Lower lobe of right lung (tissue), 2 donors: ENCODE data around the gene SMIM32. TPM values are rescaled to one million over a fixed set of nuclear protein-coding genes. Genes with fewer than 3 reads are reported as not detected.

Experiments used
- ATAC-seq, 2 donors: fragments of 200-7000 bp; cut with Tn5 transposase; one replicate each; pipeline ENCODE4 v1.9.1; 2020 to 2022; ENCODE audit warnings: mild to moderate bottlenecking in 2 of 2, moderate library complexity in 2 of 2
- DNase-seq: peaks from one replicate; pipeline ENCODE4 v3.0.0-alpha.2; 2020
- H3K27ac ChIP-seq: fragments of 200-600 bp; one replicate; pipeline ENCODE4 v1.8.0; 2022
- H3K27me3 ChIP-seq: fragments of 200-600 bp; one replicate; pipeline ENCODE4 v1.8.0; 2022; ENCODE audit warnings: low read depth
- H3K36me3 ChIP-seq: fragments of 200-600 bp; one replicate; pipeline ENCODE4 v1.8.0; 2022; ENCODE audit warnings: mild to moderate bottlenecking
- H3K4me1 ChIP-seq: fragments of 200-600 bp; one replicate; pipeline ENCODE4 v1.8.0; 2022
- H3K4me3 ChIP-seq: fragments of 200-600 bp; one replicate; pipeline ENCODE4 v1.8.0; 2022; ENCODE audit warnings: mild to moderate bottlenecking
- H3K9me3 ChIP-seq: fragments of 200-600 bp; one replicate; pipeline ENCODE4 v1.8.0; 2022
- intact Hi-C: fragments of 100-400 bp; cut with DNase I; formaldehyde crosslinking; loops from one replicate; pipeline ENCODE4 v1.11.0; 2022
- long read RNA-seq: library from polyadenylated mRNA; unstranded; transcript quantifications from one replicate; pipeline ENCODE4 v2.0.0, GENCODE V29; 2021
- total RNA-seq: library from RNA; stranded (reverse); fragmentation: NEBNext Ultra II Directional; extraction: Animal tissue kit (Norgen Biotek cat#: 25700); gene quantifications from one replicate; pipeline ENCODE4 v1.2.1, GENCODE V29; 2021
- TF ChIP-seq, protein P1 (sequence below): fragments of 200-600 bp; IDR thresholded peaks from one replicate; pipeline ENCODE4 v1.8.0; 2022; ENCODE audit warnings: antibody characterized with exemption, mild to moderate bottlenecking
- donor health status: DM: no; HTN: yes; CAD: no; lungs with severe emphysema.

SMIM32 gene
- total RNA-seq = not detected
- long read RNA-seq = 0 reads

DNA sequence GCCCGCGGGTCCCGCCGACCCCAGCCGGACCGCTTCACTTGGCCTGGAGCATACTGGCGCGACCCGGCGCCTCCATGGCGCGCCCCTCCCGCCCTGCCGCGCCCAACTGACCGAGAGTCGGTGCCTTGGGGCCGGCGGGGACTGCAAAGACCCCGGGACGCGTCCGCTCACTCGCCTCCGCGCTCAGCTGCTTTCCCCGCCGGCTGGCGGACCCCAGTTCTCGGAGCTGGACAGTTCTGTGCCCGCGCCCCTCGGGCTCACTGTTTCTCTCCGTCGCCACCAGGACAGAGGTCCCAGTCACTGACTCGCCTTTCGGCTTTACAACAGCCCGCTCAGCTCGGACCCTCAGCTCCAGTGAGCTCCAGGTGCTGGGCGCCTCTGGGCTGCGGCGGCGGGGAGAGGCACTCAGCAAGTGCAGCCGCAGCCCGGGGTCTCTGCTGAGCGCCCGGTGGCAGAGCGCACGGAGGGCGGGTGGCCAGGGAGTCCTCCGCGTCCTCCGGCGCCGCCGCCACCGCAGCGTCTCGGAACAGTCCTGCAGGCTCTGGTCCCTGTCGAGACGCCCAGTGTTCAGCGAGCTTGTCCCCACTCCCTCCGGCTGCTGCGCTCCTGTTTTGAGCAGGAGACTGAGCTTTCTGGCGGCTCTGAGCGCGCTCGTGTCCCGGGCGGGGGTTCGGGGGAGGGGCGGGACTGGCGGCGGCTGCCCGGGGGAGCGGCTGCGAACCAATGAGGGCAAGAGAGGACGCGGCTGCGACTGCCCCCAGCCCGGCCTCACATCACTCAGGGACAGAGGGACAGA, at the start of gene SMIM32:
Gene SMIM32 (minus strand): TSS at position 637 of the 796 bp plus-strand sequence. CDS start 638 bp downstream, outside the sequence.
- TF ChIP-seq, protein P1, sequence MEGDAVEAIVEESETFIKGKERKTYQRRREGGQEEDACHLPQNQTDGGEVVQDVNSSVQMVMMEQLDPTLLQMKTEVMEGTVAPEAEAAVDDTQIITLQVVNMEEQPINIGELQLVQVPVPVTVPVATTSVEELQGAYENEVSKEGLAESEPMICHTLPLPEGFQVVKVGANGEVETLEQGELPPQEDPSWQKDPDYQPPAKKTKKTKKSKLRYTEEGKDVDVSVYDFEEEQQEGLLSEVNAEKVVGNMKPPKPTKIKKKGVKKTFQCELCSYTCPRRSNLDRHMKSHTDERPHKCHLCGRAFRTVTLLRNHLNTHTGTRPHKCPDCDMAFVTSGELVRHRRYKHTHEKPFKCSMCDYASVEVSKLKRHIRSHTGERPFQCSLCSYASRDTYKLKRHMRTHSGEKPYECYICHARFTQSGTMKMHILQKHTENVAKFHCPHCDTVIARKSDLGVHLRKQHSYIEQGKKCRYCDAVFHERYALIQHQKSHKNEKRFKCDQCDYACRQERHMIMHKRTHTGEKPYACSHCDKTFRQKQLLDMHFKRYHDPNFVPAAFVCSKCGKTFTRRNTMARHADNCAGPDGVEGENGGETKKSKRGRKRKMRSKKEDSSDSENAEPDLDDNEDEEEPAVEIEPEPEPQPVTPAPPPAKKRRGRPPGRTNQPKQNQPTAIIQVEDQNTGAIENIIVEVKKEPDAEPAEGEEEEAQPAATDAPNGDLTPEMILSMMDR = no peak

DNA sequence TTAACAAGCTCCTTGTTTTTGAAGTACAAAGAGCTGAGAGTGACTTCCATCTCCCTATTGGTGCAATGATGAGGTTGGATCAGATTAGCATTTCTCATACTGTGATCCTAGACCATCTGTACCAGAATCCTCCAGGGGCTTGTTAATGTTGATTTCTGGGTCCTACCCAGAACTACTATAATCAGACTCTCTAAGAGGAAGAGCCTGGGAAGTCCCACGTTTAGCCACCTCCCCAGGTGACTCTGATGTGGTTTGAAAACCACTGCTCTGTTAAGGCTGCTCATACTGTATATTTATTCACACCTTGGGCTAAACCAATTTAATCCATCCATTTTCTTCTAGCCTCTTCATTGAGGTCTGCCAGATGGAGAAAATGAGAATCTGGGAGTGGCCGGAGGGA, 49.6 kb upstream of the SMIM32 start:
- Histone ChIP-seq H3K4me3 (no peak overlapping the region), H3K4me1 (no peaks in the 10 kb centered on the region), H3K27ac (no peak overlapping the region), H3K9me3 (no peaks in the 10 kb centered on the region), H3K27me3 (peaks cover 6% of the 10 kb centered on the region), H3K36me3 (no peaks in the 10 kb centered on the region)
- DNase-seq (no peak), ATAC-seq (no peak)
- TF ChIP-seq, protein P1 = no peak
- intact Hi-C loops = no loop called here

More for the DNA sequence above, at the start of gene SMIM32:
- Histone ChIP-seq H3K36me3 (no peaks in the 10 kb centered on the region), H3K27ac (no peak within 1 kb of the TSS), H3K4me1 (peaks cover 18% of the 10 kb centered on the region), H3K9me3 (no peaks in the 10 kb centered on the region), H3K27me3 (peaks cover 55% of the 10 kb centered on the region), H3K4me3 (peak within 1 kb of the TSS; percentile 38)
- intact Hi-C loops = no loop called here
- ATAC-seq = peak; percentile 18 to 43
- no peak for DNase-seq

DNA sequence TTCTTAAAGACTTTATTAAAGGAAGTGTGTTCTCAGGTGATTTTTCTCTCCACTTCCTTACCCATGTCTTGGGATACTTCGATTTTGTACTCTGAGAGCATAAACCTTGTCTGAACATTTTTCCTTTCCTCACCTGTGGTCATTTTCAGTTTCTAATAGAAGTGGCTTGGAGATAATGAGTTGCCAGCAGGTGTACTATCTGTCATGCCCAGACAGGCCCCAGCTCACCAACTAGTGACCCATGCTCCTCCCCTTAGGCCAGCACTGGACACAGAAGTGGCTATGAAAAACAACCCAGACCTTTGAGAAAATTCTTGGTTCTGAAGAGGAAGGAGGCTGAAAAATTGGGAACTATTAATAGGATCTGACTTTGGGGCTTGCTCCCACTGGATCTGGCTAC, 49.2 kb upstream of the SMIM32 start:
- Histone ChIP-seq H3K9me3 (no peaks in the 10 kb centered on the region), H3K27me3 (peaks cover 6% of the 10 kb centered on the region), H3K27ac (no peak overlapping the region), H3K4me1 (no peaks in the 10 kb centered on the region), H3K36me3 (no peaks in the 10 kb centered on the region), H3K4me3 (no peak overlapping the region)
- TF ChIP-seq, protein P1 = no peak
- DNase-seq (no peak), ATAC-seq (no peak)
- intact Hi-C loops = no loop called here

DNA sequence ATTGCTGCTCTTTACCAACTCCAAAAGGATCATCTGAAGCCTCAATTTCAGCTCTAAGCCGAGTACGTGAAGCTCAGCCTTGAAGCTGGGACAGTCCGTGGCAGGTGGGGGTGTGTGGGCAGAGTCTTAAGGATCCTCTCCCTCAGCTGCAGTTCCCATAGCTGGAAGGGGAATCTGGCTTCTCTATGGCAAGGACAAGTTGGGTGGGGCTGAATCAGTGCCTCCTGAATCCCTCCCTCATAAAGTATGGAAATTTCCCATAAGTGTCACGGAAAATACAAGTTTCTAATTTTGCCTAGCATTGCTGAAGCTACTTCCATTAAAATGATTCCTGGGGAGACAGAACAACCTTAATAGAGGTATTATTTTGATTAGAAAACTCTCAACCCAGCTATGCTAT, 47.9 kb upstream of the SMIM32 start:
- peaks cover 6% of the 10 kb centered on the region for H3K27me3 ChIP-seq
- no peaks in the 10 kb centered on the region for H3K9me3 ChIP-seq
- ATAC-seq (no peak), DNase-seq (no peak)
- TF ChIP-seq, protein P1 = no peak
- H3K36me3 ChIP-seq = no peaks in the 10 kb centered on the region
- intact Hi-C loops = no loop called here
- H3K4me3 ChIP-seq = no peak overlapping the region
- no peaks in the 10 kb centered on the region for H3K4me1 ChIP-seq
- no peak overlapping the region for H3K27ac ChIP-seq

DNA sequence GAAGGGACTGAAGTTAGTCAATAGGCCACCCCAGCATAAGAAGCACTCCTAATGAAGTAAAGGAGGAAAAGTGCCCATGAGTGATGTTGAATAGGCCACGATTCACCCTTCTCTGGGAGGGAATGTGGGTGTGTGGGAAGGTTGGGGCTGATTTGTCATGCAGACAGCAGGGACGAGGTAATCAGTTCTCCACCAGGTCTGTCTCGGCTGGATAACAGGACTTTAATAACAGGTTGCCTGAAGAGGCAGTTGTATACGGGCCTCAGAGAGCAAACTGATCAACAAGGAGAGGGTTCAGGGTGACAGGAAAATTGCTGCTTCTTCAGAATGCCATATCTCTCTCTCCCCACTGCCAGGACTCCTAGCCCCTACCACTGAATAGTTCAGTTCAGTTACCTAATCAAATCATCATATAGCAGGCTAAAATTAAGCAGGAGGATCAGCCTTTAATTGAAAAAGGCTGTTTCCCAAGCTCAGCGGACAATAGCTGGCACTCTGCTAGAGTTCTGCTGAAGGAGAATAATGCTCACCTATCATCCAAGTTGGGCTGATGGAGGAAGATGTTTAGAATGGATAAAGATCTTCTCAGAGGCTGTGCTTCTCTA, 43.6 kb upstream of the SMIM32 start:
- ATAC-seq (no peak), DNase-seq (no peak)
- H3K4me3 ChIP-seq = no peak overlapping the region
- no peaks in the 10 kb centered on the region for H3K36me3 ChIP-seq
- H3K9me3 ChIP-seq = no peaks in the 10 kb centered on the region
- intact Hi-C loops = no loop called here
- H3K27ac ChIP-seq = no peak overlapping the region
- H3K27me3 ChIP-seq = peaks cover 1% of the 10 kb centered on the region
- no peaks in the 10 kb centered on the region for H3K4me1 ChIP-seq
- TF ChIP-seq, protein P1 = no peak
